SK-N-SH (cell line): Measurements from ENCODE around the gene HECTD3. TPM values are rescaled to one million over a fixed set of nuclear protein-coding genes. Genes with fewer than 3 reads are reported as not detected.

Experiments
- CTCF ChIA-PET: fragments of 300-600, 350-600 bp; formaldehyde crosslinking; extraction: SDS; loops from one replicate; lab custom pipeline; 2021; lab: Yijun Ruan, JAX
- POLR2A ChIA-PET: fragments of 350-600 bp; sonication (Branson Sonifier 250); formaldehyde crosslinking; extraction: SDS; loops from one replicate; lab custom pipeline; 2020; ENCODE audit warnings: antibody characterized with exemption, inconsistent platforms; lab: Yijun Ruan, JAX
- DNase-seq: peaks from one replicate; pipeline ENCODE4 v3.0.0; 2012
- H2AFZ ChIP-seq: fragments of 200-600 bp; sonication (generic); 2 replicates; pipeline ENCODE4 v1.8.1; 2016; ENCODE audit warnings: antibody characterized with exemption, mild to moderate bottlenecking, low read depth
- H3F3A ChIP-seq: fragments of 200-600 bp; sonication (generic); replicated peaks from 2 replicates; pipeline ENCODE3; 2016; ENCODE audit warnings: antibody characterized with exemption, mild to moderate bottlenecking; ENCODE audit not compliant: insufficient read depth
- H3K27ac ChIP-seq, 2 experiments: fragments of 200-500 bp in 1 of 2; fragments of 200-600 bp in 1 of 2; sonication (Bioruptor generic) in 1 of 2; sonication (generic), shearing (Covaris generic) in 1 of 2; 2 replicates each; pipeline versions ENCODE4 v1.5.1 to v1.6.1; 2014 to 2016; ENCODE audit warnings: low read depth in 2 of 2, inconsistent platforms in 1 of 2, low read length in 1 of 2, mild to moderate bottlenecking in 1 of 2, mixed read lengths in 1 of 2
- H3K27me3 ChIP-seq: fragments of 200-600 bp; sonication (generic), shearing (Covaris generic); 2 replicates; pipeline ENCODE4 v1.6.1; 2016; ENCODE audit warnings: mixed run types; ENCODE audit not compliant: insufficient read depth
- H3K36me3 ChIP-seq, 2 experiments: fragments of 200-500 bp in 1 of 2; fragments of 200-600 bp in 1 of 2; sonication (Bioruptor generic) in 1 of 2; sonication (generic) in 1 of 2; replicated peaks in 1 of 2; 2 replicates each; pipeline versions ENCODE3 to v1.5.1; 2014 to 2016; ENCODE audit warnings: low read length in 1 of 2, mild to moderate bottlenecking in 1 of 2; ENCODE audit not compliant: insufficient read depth in 2 of 2, control insufficient read depth in 1 of 2
- H3K4me1 ChIP-seq, 2 experiments: fragments of 200-500 bp in 1 of 2; fragments of 200-600 bp in 1 of 2; sonication (Bioruptor generic) in 1 of 2; sonication (generic), shearing (Covaris generic) in 1 of 2; 2 replicates each; pipeline versions ENCODE4 v1.5.1 to v1.6.1; 2014 to 2016; ENCODE audit warnings: low read depth in 1 of 2, low read length in 1 of 2, mixed run types in 1 of 2; ENCODE audit not compliant: insufficient read depth in 2 of 2, control insufficient read depth in 1 of 2
- H3K4me2 ChIP-seq: fragments of 200-600 bp; sonication (generic), shearing (Covaris generic); 2 replicates; pipeline ENCODE4 v1.6.1; 2017; ENCODE audit warnings: mixed run types
- H3K4me3 ChIP-seq, 2 experiments: fragments of 200-500 bp in 1 of 2; fragments of 200-600 bp in 1 of 2; sonication (Bioruptor generic) in 1 of 2; sonication (generic), shearing (Covaris generic) in 1 of 2; 2 replicates each; pipeline versions ENCODE4 v1.5.1 to v1.8.1; 2014 to 2016; ENCODE audit warnings: low read depth in 2 of 2, inconsistent platforms in 1 of 2, low read length in 1 of 2, mild to moderate bottlenecking in 1 of 2, mixed read lengths in 1 of 2, moderate library complexity in 1 of 2
- H3K79me2 ChIP-seq: fragments of 200-600 bp; sonication (generic); 2 replicates; pipeline ENCODE4 v1.8.1; 2017; ENCODE audit warnings: mild to moderate bottlenecking; ENCODE audit not compliant: insufficient read depth
- H3K9ac ChIP-seq: fragments of 200-600 bp; sonication (generic); 2 replicates; pipeline ENCODE4 v1.6.1; 2017; ENCODE audit warnings: mixed run types
- H3K9me2 ChIP-seq: fragments of 200-600 bp; sonication (generic); 2 replicates; pipeline ENCODE4 v1.6.1; 2017; ENCODE audit warnings: mixed run types
- H3K9me3 ChIP-seq: fragments of 200-600 bp; sonication (generic); 2 replicates; pipeline ENCODE4 v1.6.1; 2017; ENCODE audit warnings: mixed run types, mild to moderate bottlenecking, moderate library complexity
- H4K20me1 ChIP-seq: fragments of 200-600 bp; sonication (generic); 2 replicates; pipeline ENCODE4 v1.6.1; 2017; ENCODE audit warnings: mild to moderate bottlenecking, mixed run types; ENCODE audit not compliant: insufficient read depth
- EZH2phosphoT487 ChIP-seq: fragments of 200-600 bp; sonication (generic); IDR thresholded peaks from 2 replicates; pipeline ENCODE4 v1.6.1; 2017; ENCODE audit warnings: low read depth, mixed run types, mild to moderate bottlenecking, antibody characterized with exemption, moderate library complexity, borderline replicate concordance
- FOSL2 ChIP-seq: IDR thresholded peaks from 2 replicates; pipeline ENCODE4 v1.4.0; 2012; ENCODE audit warnings: low read depth, mild to moderate bottlenecking, moderate library complexity, borderline replicate concordance
- FOXJ3 ChIP-seq: sonication (generic); formaldehyde crosslinking; IDR thresholded peaks from 2 replicates; pipeline ENCODE4 v1.5.1; 2020; ENCODE audit warnings: mild to moderate bottlenecking, missing genetic modification reagents
- IRF3 ChIP-seq: fragments of 150-350 bp; IDR thresholded peaks from 2 replicates; pipeline ENCODE4 v1.6.1; 2016; ENCODE audit warnings: mild to moderate bottlenecking, low read depth, low read length
- JUND ChIP-seq: IDR thresholded peaks from 2 replicates; pipeline ENCODE4 v1.4.0; 2012
- NFIC ChIP-seq: IDR thresholded peaks from 2 replicates; pipeline ENCODE4 v1.4.0; 2012; ENCODE audit warnings: borderline replicate concordance
- POLR2AphosphoS5 ChIP-seq: IDR thresholded peaks from 2 replicates; pipeline ENCODE4 v1.6.1; 2012; ENCODE audit warnings: low read depth, low read length
- RAD21 ChIP-seq: IDR thresholded peaks from 2 replicates; pipeline ENCODE4 v1.6.1; 2012; ENCODE audit warnings: mild to moderate bottlenecking, low read length
- RXRA ChIP-seq: IDR thresholded peaks from 2 replicates; pipeline ENCODE4 v1.4.0; 2012; ENCODE audit warnings: low read depth, mild to moderate bottlenecking, borderline replicate concordance
- TAF1 ChIP-seq: IDR thresholded peaks from 2 replicates; pipeline ENCODE4 v1.6.1; 2012; ENCODE audit warnings: low read depth, mild to moderate bottlenecking, low read length, moderate library complexity, borderline replicate concordance
- TCF12 ChIP-seq: IDR thresholded peaks from 2 replicates; pipeline ENCODE4 v1.4.0; 2012
- WGBS: methylation state at CpG from one replicate; pipeline ENCODE4 v1.1.6; 2017; ENCODE audit warnings: low lambda C conversion rate; 5-methylcytosine and 5-hydroxymethylcytosine counted together
- polyA plus RNA-seq, 3 experiments: library from polyadenylated mRNA; depleted of rRNA; stranded (reverse); fragments of >200 nt; gene quantifications; 2 replicates each; pipeline ENCODE4 v1.2.3, GENCODE V29; 2012

Gene HECTD3
- polyA plus RNA-seq, 1 of the 3 experiments (the other 2 are of a cell fraction) = 39.3 TPM

GRCh38 chr1:45038240-45038639, 27.1 kb upstream of the HECTD3 start:
- Histone ChIP-seq H3K9ac (no peak overlapping the region), H3K4me3 (no peak overlapping the region), H3K27ac (no peak overlapping the region), H2AFZ (no peak overlapping the region), H3K9me3 (no peaks in the 10 kb centered on the region), H3K79me2 (no peaks in the 10 kb centered on the region), H3K4me2 (no peak overlapping the region), H3F3A (no peaks in the 10 kb centered on the region), H3K27me3 (no peaks in the 10 kb centered on the region), H3K36me3 (no peaks in the 10 kb centered on the region), H3K9me2 (no peaks in the 10 kb centered on the region), H3K4me1 (no peaks in the 10 kb centered on the region), H4K20me1 (no peaks in the 10 kb centered on the region)
- 63% methylated on average over 2 of the region's 2 CpGs for WGBS
- TF ChIP-seq JUND (no peak), TCF12 (no peak), TAF1 (no peak), IRF3 (no peak), FOSL2 (no peak), RXRA (no peak), EZH2phosphoT487 (no peak), FOXJ3 (CRISPR knock-in tag) (no peak), POLR2AphosphoS5 (no peak)
- ChIA-PET POLR2A (interaction anchor here (0.6 kb wide), 1 partner anchor 133 kb away, joined by 5 read pairs; no protein-coding TSS in a partner anchor), CTCF (no interaction called here)
- DNase-seq = no peak

DNA sequence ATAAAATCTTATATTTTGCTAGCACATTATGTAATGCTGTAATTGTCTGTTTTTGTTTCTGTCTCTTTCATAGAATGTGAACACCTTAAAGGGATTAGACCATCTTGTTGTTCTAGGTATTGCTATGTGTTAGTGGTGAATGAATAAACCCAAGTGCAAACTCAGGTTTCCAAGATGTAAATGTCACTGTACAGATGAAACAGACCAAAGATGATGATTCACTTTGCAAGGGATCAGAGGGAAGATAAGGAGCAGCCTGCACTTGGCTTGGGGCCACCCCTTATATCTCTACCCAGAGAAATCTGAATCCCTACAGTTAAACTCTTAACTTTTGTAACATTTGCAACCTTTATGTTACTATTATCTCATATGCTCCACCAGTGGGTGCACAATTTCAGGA, 26.3 kb upstream of the HECTD3 start:
- ChIA-PET POLR2A (no interaction called here), CTCF (no interaction called here)
- no peak for TF ChIP-seq RAD21
- TF ChIP-seq NFIC = peak; percentile 21; the same call in 1 of the 2 replicates
- no peak for TF ChIP-seq TAF1
- peak; percentile 54; the same call in 1 of the 2 replicates for TF ChIP-seq TCF12
- peak; percentile 37; the same call in 1 of the 2 replicates for TF ChIP-seq JUND
- peak; percentile 42; the same call in 1 of the 2 replicates for TF ChIP-seq FOSL2
- H3F3A ChIP-seq = no peaks in the 10 kb centered on the region
- H3K79me2 ChIP-seq = no peaks in the 10 kb centered on the region
- no peaks in the 10 kb centered on the region for H4K20me1 ChIP-seq
- no peaks in the 10 kb centered on the region for H3K27me3 ChIP-seq
- H3K9me2 ChIP-seq = no peaks in the 10 kb centered on the region
- no peak overlapping the region for H3K4me3 ChIP-seq
- H3K36me3 ChIP-seq = no peaks in the 10 kb centered on the region
- no peaks in the 10 kb centered on the region for H3K4me1 ChIP-seq
- H2AFZ ChIP-seq = no peak overlapping the region
- H3K4me2 ChIP-seq = no peak overlapping the region
- H3K9me3 ChIP-seq = no peaks in the 10 kb centered on the region
- H3K27ac ChIP-seq = no peak overlapping the region
- no peak overlapping the region for H3K9ac ChIP-seq
- DNase-seq = peak; percentile 15
